ENCODE results near the gene ZNF654. TPM values are rescaled to one million over a fixed set of nuclear protein-coding genes. Genes with fewer than 3 reads are reported as not detected.

ZNF654 gene
- total and polyA plus RNA-seq, 10 of the 15 experiments (the other 5 are each of a cell fraction or from before 2014, with no cell fraction given), result 2.7 to 14.2 (median 10.0) TPM

GRCh38 chr3:88191872-88192409 is 132.9 kb downstream of the ZNF654 start:
- H3K79me2 ChIP-seq (ENCODE audit: control insufficient read depth, insufficient read depth, low read length), result no peaks in the 10 kb centered on the region
- ChIA-PET POLR2A (no interaction called here), CTCF (no interaction called here), RAD21 (ENCODE audit: unreplicated experiment) (no interaction called here), SMC1A (ENCODE audit: uncharacterized antibody, unreplicated experiment) (no interaction called here)
- no peak overlapping the region for H3K9ac ChIP-seq (ENCODE audit: control insufficient read depth, insufficient read depth, low read length)
- DNase-seq (ENCODE audit: low read depth, low spot score), result no peak
- BruUV-seq (replicated peaks), result no TSS peak
- no peaks in the 10 kb centered on the region for H3K4me1 ChIP-seq (ENCODE audit: control insufficient read depth, insufficient read depth, low read length)
- H3K36me3 ChIP-seq (ENCODE audit: control insufficient read depth in 2 of 2, insufficient read depth in 2 of 2, low read length in 1 of 2), result no peaks in the 10 kb centered on the region
- H3K9me3 ChIP-seq (replicated peaks; ENCODE audit: control insufficient read depth, insufficient read depth, low read length), result peaks cover 3% of the 10 kb centered on the region; the same call in 2 of the 3 replicates
- H3K27ac ChIP-seq (ENCODE audit: control insufficient read depth, insufficient read depth), result no peak overlapping the region
- no peak for FAIRE-seq
- no peaks in the 10 kb centered on the region for H4K20me1 ChIP-seq (ENCODE audit: control insufficient read depth, insufficient read depth)
- no peak for ATAC-seq
- intact Hi-C loops (cut with micrococcal nuclease; ENCODE audit: unreplicated experiment) (no loop called here), in situ Hi-C loops (cut with MboI) (no loop called here)
- H3K4me3 ChIP-seq, result no peak overlapping the region
- H2AFZ ChIP-seq (ENCODE audit: control insufficient read depth, low read depth, low read length), result no peak overlapping the region
- TF ChIP-seq NFYB (IDR thresholded peaks at IDR 0.05; ENCODE audit: insufficient read depth, low read depth, low read length) (no peak), ESRRA (IDR thresholded peaks at IDR 0.05; ENCODE audit: low read length) (no peak), SRF (IDR thresholded peaks at IDR 0.05; ENCODE audit: low read depth in 2 of 2, low read length in 2 of 2) (peak in 1 of 2 experiments; percentile 37; a peak in 1 of 4 replicates), GATAD2B (conservative IDR thresholded peaks at IDR 0.05; ENCODE audit: low read depth) (no peak)
- WGBS (ENCODE audit: insufficient coverage, insufficient replicate concordance, low lambda C conversion rate, missing lambda C conversion rate), result 59% methylated on average over 4 of the region's 4 CpGs
- H3K4me2 ChIP-seq (ENCODE audit: control insufficient read depth, insufficient read depth), result no peak overlapping the region
- H3K27me3 ChIP-seq (replicated peaks in 1 of 2; ENCODE audit: control insufficient read depth in 2 of 2, insufficient read depth in 2 of 2, low read length in 1 of 2), result no peaks in the 10 kb centered on the region

GRCh38 chr3:88192631-88193030 is 133.6 kb downstream of the ZNF654 start:
- Histone ChIP-seq H3K4me1 (ENCODE audit: control insufficient read depth, insufficient read depth, low read length) (no peaks in the 10 kb centered on the region), H3K79me2 (ENCODE audit: control insufficient read depth, insufficient read depth, low read length) (no peaks in the 10 kb centered on the region), H3K27ac (ENCODE audit: control insufficient read depth, insufficient read depth) (no peak overlapping the region), H3K9ac (ENCODE audit: control insufficient read depth, insufficient read depth, low read length) (no peak overlapping the region), H4K20me1 (ENCODE audit: control insufficient read depth, insufficient read depth) (no peaks in the 10 kb centered on the region), H3K27me3 (replicated peaks in 1 of 2; ENCODE audit: control insufficient read depth in 2 of 2, insufficient read depth in 2 of 2, low read length in 1 of 2) (no peaks in the 10 kb centered on the region), H3K4me2 (ENCODE audit: control insufficient read depth, insufficient read depth) (no peak overlapping the region), H3K9me3 (replicated peaks; ENCODE audit: control insufficient read depth, insufficient read depth, low read length) (peaks cover 3% of the 10 kb centered on the region; the same call in 2 of the 3 replicates), H2AFZ (ENCODE audit: control insufficient read depth, low read depth, low read length) (no peak overlapping the region), H3K36me3 (ENCODE audit: control insufficient read depth in 2 of 2, insufficient read depth in 2 of 2, low read length in 1 of 2) (no peaks in the 10 kb centered on the region), H3K4me3 (no peak overlapping the region)
- CTCF ChIA-PET, result no interaction called here
- POLR2A ChIA-PET, result no interaction called here
- ATAC-seq (no peak), FAIRE-seq (no peak), DNase-seq (ENCODE audit: low read depth, low spot score) (no peak)
- 7% methylated on average over 3 of the region's 3 CpGs for WGBS (ENCODE audit: insufficient coverage, insufficient replicate concordance, low lambda C conversion rate, missing lambda C conversion rate)
- BruUV-seq (replicated peaks), result no TSS peak
- intact Hi-C loops (cut with micrococcal nuclease; ENCODE audit: unreplicated experiment), result no loop called here
- in situ Hi-C loops (cut with MboI), result no loop called here
- SMC1A ChIA-PET (ENCODE audit: uncharacterized antibody, unreplicated experiment), result no interaction called here
- RAD21 ChIA-PET (ENCODE audit: unreplicated experiment), result no interaction called here
- TF ChIP-seq PKNOX1 (IDR thresholded peaks at IDR 0.05), result no peak
- TF ChIP-seq NR2F1 (conservative IDR thresholded peaks at IDR 0.05), result no peak
- TF ChIP-seq CREB1 (IDR thresholded peaks at IDR 0.05; ENCODE audit: low read depth), result no peak
- no peak for TF ChIP-seq EED (IDR thresholded peaks at IDR 0.05; ENCODE audit: low read depth)
- TF ChIP-seq NR2C2 (IDR thresholded peaks at IDR 0.05; ENCODE audit: borderline replicate concordance, control insufficient read depth, insufficient read length, low read depth), result no peak
- no peak for TF ChIP-seq RB1 (IDR thresholded peaks at IDR 0.05; ENCODE audit: borderline replicate concordance)
- no peak for TF ChIP-seq ATF7 (IDR thresholded peaks at IDR 0.05; ENCODE audit: low read depth)
- TF ChIP-seq SMARCA5 (IDR thresholded peaks at IDR 0.05), result no peak
- TF ChIP-seq IRF5 (IDR thresholded peaks at IDR 0.05; ENCODE audit: borderline replicate concordance), result no peak
- no peak for TF ChIP-seq BCLAF1 (IDR thresholded peaks at IDR 0.05)
